HAP-1 (cell line): ENCODE data around the gene HSPH1.

ENCODE experiments used
- DNase-seq, 2 experiments: peaks; one replicate each; pipeline ENCODE4 v3.0.0-alpha.2; 2016 to 2020; ENCODE audit warnings: low spot score in 2 of 2
- H3K27me3 ChIP-seq: fragments of 250-450 bp; sonication (Bioruptor Pico); 2 replicates; pipeline ENCODE4 v1.5.1; 2020; ENCODE audit warnings: low read depth, mild to moderate bottlenecking, moderate library complexity
- H3K36me3 ChIP-seq: fragments of 250-450 bp; sonication (Bioruptor Pico); replicated peaks from 2 replicates; pipeline ENCODE4 v1.5.1; 2020; ENCODE audit warnings: mild to moderate bottlenecking
- H3K4me1 ChIP-seq: fragments of 250-450 bp; sonication (Bioruptor Pico); 2 replicates; pipeline ENCODE4 v1.5.1; 2020; ENCODE audit warnings: mild to moderate bottlenecking
- H3K4me3 ChIP-seq: fragments of 250-450 bp; sonication (Bioruptor Pico); 2 replicates; pipeline ENCODE4 v1.5.1; 2020; ENCODE audit warnings: mild to moderate bottlenecking, moderate library complexity
- H3K9me3 ChIP-seq: fragments of 250-450 bp; sonication (Bioruptor Pico); 2 replicates; pipeline ENCODE4 v1.5.1; 2020; ENCODE audit warnings: mild to moderate bottlenecking, moderate library complexity
- in situ Hi-C: fragments of 300-500 bp; cut with MboI; formaldehyde crosslinking; loops from 3 replicates; pipeline ENCODE4 v1.14.3; 2020; ENCODE audit warnings: low sequenced_read_pairs, inconsistent platforms, mixed read lengths

HSPH1 gene

GRCh38 chr13:31134039-31134711 lies 27.5 kb downstream of the HSPH1 start:
- no peak for DNase-seq
- Histone ChIP-seq H3K4me3 (no peak overlapping the region), H3K4me1 (no peaks in the 10 kb centered on the region), H3K36me3 (peaks cover 40% of the 10 kb centered on the region), H3K27me3 (no peaks in the 10 kb centered on the region), H3K9me3 (no peaks in the 10 kb centered on the region)
- in situ Hi-C loops: no loop called here

- in situ Hi-C loops: no loop called here
- Histone ChIP-seq H3K4me1 (no peaks in the 10 kb centered on the region), H3K4me3 (no peak overlapping the region), H3K9me3 (no peaks in the 10 kb centered on the region), H3K27me3 (no peaks in the 10 kb centered on the region), H3K36me3 (peaks cover 35% of the 10 kb centered on the region)
- no peak for DNase-seq
Measured at GRCh38 chr13:31133621-31134020, 28.1 kb downstream of the HSPH1 start.

GRCh38 chr13:31131470-31131961 lies 30.2 kb downstream of the HSPH1 start:
- no peaks in the 10 kb centered on the region for H3K4me1 ChIP-seq
- H3K9me3 ChIP-seq: no peaks in the 10 kb centered on the region
- H3K27me3 ChIP-seq: no peaks in the 10 kb centered on the region
- no peak for DNase-seq
- in situ Hi-C loops: no loop called here
- H3K4me3 ChIP-seq: no peak overlapping the region
- H3K36me3 ChIP-seq: peaks cover 14% of the 10 kb centered on the region

- DNase-seq: no peak
- Histone ChIP-seq H3K36me3 (no peaks in the 10 kb centered on the region), H3K9me3 (no peaks in the 10 kb centered on the region; the same call in 1 of the 2 replicates), H3K4me3 (no peak overlapping the region), H3K4me1 (no peaks in the 10 kb centered on the region), H3K27me3 (no peaks in the 10 kb centered on the region)
- in situ Hi-C loops: no loop called here
Measured at GRCh38 chr13:31129419-31129818, 32.3 kb downstream of the HSPH1 start.

- H3K4me1 ChIP-seq: no peaks in the 10 kb centered on the region
- in situ Hi-C loops: no loop called here
- no peaks in the 10 kb centered on the region for H3K36me3 ChIP-seq
Measured at GRCh38 chr13:31124204-31124603, 37.5 kb downstream of the HSPH1 start.

GRCh38 chr13:31122544-31123260 lies 39.0 kb downstream of the HSPH1 start:
- no peaks in the 10 kb centered on the region for H3K4me1 ChIP-seq
- H3K4me3 ChIP-seq: no peak overlapping the region
- H3K27me3 ChIP-seq: peaks cover 5% of the 10 kb centered on the region; the same call in 1 of the 2 replicates
- H3K9me3 ChIP-seq: no peaks in the 10 kb centered on the region; the same call in 1 of the 2 replicates
- in situ Hi-C loops: no loop called here
- no peak for DNase-seq
- no peaks in the 10 kb centered on the region for H3K36me3 ChIP-seq

More at GRCh38 chr13:31124204-31124603, 37.5 kb downstream of the HSPH1 start:
- Histone ChIP-seq H3K9me3 (no peaks in the 10 kb centered on the region; the same call in 1 of the 2 replicates), H3K27me3 (no peaks in the 10 kb centered on the region), H3K4me3 (no peak overlapping the region)
- no peak for DNase-seq

GRCh38 chr13:31122143-31122542 lies 39.6 kb downstream of the HSPH1 start:
- H3K27me3 ChIP-seq: peaks cover 11% of the 10 kb centered on the region; the same call in 1 of the 2 replicates
- DNase-seq: no peak

GRCh38 chr13:31121379-31122140 lies 40.1 kb downstream of the HSPH1 start:
- no peak for DNase-seq
- Histone ChIP-seq H3K27me3 (peaks cover 15% of the 10 kb centered on the region; the same call in 1 of the 2 replicates), H3K9me3 (no peaks in the 10 kb centered on the region; the same call in 1 of the 2 replicates), H3K36me3 (no peaks in the 10 kb centered on the region), H3K4me1 (no peaks in the 10 kb centered on the region), H3K4me3 (no peak overlapping the region)
- in situ Hi-C loops: no loop called here

More at GRCh38 chr13:31122143-31122542, 39.6 kb downstream of the HSPH1 start:
- Histone ChIP-seq H3K9me3 (no peaks in the 10 kb centered on the region; the same call in 1 of the 2 replicates), H3K36me3 (no peaks in the 10 kb centered on the region), H3K4me3 (no peak overlapping the region), H3K4me1 (no peaks in the 10 kb centered on the region)
- in situ Hi-C loops: no loop called here

- Histone ChIP-seq H3K9me3 (no peaks in the 10 kb centered on the region), H3K36me3 (no peaks in the 10 kb centered on the region), H3K27me3 (peaks cover 19% of the 10 kb centered on the region; the same call in 1 of the 2 replicates), H3K4me1 (no peaks in the 10 kb centered on the region), H3K4me3 (no peak overlapping the region)
- no peak for DNase-seq
- in situ Hi-C loops: no loop called here
Measured at GRCh38 chr13:31119966-31120700, 41.6 kb downstream of the HSPH1 start.

GRCh38 chr13:31119526-31119925 lies 42.2 kb downstream of the HSPH1 start:
- no peaks in the 10 kb centered on the region for H3K9me3 ChIP-seq
- no peak overlapping the region for H3K4me3 ChIP-seq
- no peaks in the 10 kb centered on the region for H3K4me1 ChIP-seq
- DNase-seq: no peak
- no peaks in the 10 kb centered on the region for H3K36me3 ChIP-seq
- in situ Hi-C loops: no loop called here
- H3K27me3 ChIP-seq: peaks cover 19% of the 10 kb centered on the region; the same call in 1 of the 2 replicates

- in situ Hi-C loops: no loop called here
- H3K36me3 ChIP-seq: no peaks in the 10 kb centered on the region
- H3K9me3 ChIP-seq: no peaks in the 10 kb centered on the region
- H3K4me1 ChIP-seq: no peaks in the 10 kb centered on the region
- no peak overlapping the region for H3K4me3 ChIP-seq
- peaks cover 19% of the 10 kb centered on the region; the same call in 1 of the 2 replicates for H3K27me3 ChIP-seq
- no peak for DNase-seq
Measured at GRCh38 chr13:31116224-31116623, 45.5 kb downstream of the HSPH1 start.

- DNase-seq: no peak
- H3K36me3 ChIP-seq: no peaks in the 10 kb centered on the region
- H3K4me3 ChIP-seq: no peak overlapping the region
- H3K4me1 ChIP-seq: no peaks in the 10 kb centered on the region
- peaks cover 19% of the 10 kb centered on the region; the same call in 1 of the 2 replicates for H3K27me3 ChIP-seq
- in situ Hi-C loops: no loop called here
- H3K9me3 ChIP-seq: no peaks in the 10 kb centered on the region
Measured at GRCh38 chr13:31115616-31116015, 46.1 kb downstream of the HSPH1 start.

- in situ Hi-C loops: no loop called here
- Histone ChIP-seq H3K27me3 (peaks cover 19% of the 10 kb centered on the region; the same call in 1 of the 2 replicates), H3K4me1 (no peaks in the 10 kb centered on the region), H3K9me3 (no peaks in the 10 kb centered on the region), H3K4me3 (no peak overlapping the region), H3K36me3 (no peaks in the 10 kb centered on the region)
- DNase-seq: no peak
Measured at GRCh38 chr13:31114641-31115040, 47.1 kb downstream of the HSPH1 start.
